ENCODE results near the gene OR13C8.
"Not testable (repeated sequence)": the region's sequence is repeated elsewhere in the genome, so short reads cannot be mapped to it uniquely, and the experiment has no call there.

The OR13C8 gene

DNA sequence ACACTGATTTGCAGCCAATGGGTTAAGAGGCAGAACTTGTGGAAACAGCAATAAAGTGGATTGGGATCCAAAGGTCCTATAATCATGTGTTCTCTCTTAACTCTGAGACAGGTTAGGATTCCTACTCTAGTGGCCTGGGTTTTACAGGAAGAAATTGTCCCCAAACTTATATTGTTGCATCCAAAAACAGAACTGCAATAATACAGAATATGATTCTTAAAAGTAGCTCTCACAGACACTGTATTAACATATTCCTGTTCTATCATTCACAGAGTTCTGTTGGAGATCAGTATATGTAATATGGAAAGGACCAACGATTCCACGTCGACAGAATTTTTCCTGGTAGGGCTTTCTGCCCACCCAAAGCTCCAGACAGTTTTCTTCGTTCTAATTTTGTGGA, at the start of gene OR13C8:
Gene OR13C8, plus strand, starts transcription at position 301 of the 400 bp plus-strand sequence. Its CDS starts 0 bp downstream, at position 301.
- DNase-seq: no peak

GRCh38 chr9:104520241-104520640, 48.7 kb upstream of the OR13C8 start:
- DNase-seq: not testable (repeated sequence)

GRCh38 chr9:104527109-104527508, 41.9 kb upstream of the OR13C8 start, which contains the start of gene OR13C4:
OR13C4 (minus strand) TSS chr9:104527209; CDS start chr9:104527209, 0 bp downstream.
- no peak for DNase-seq

GRCh38 chr9:104536756-104537155, 32.2 kb upstream of the OR13C8 start, which contains the start of gene OR13C3:
OR13C3 (minus strand) TSS chr9:104536856; CDS start chr9:104536723, 133 bp downstream.
- no peak for DNase-seq

GRCh38 chr9:104539275-104539674, 29.7 kb upstream of the OR13C8 start:
- DNase-seq: no peak

GRCh38 chr9:104544644-104545043, 24.3 kb upstream of the OR13C8 start:
- DNase-seq: no peak

DNA sequence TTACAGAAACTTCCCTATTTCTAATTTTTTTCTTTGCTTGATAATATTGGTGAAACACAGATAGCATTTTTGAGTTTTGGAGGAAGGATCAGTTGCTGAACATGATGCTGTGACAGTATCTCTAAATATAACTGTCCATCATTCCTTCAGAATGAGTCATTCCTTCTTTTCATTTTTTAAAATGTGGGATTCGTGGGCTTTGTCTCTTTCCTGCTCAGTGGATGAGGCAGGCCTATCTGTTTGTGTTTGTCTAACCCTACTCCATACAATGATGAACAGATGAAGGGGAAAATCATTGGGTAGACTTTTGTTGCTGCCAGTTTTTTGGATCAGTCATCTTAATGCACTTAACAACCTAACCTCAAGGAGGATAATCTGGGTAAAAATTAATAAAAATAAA, 15.7 kb upstream of the OR13C8 start:
- DNase-seq: no peak

GRCh38 chr9:104555521-104555920, 13.4 kb upstream of the OR13C8 start:
- DNase-seq: no peak

GRCh38 chr9:104556830-104557634, 11.9 kb upstream of the OR13C8 start:
- DNase-seq: no peak

GRCh38 chr9:104564358-104564757, 4.6 kb upstream of the OR13C8 start:
- no peak for DNase-seq

DNA sequence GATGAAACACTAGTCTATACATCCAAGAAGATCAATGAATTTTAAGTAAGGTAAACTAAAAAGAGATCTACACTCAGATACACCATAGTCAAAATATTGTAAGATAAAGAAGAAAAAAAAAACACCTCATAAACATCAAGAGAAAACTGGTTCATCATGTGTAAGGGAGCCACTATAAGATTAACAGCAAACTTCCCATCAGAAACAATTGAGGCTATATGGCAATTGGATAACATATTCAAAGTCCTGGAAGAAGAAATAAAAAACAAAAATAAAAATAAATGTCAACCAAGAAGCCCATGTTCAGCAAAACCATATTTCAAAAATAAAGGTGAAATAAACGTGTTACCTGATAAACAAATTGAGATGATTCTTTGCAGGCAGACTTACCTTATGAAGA, 3.6 kb downstream of the OR13C8 start:
- no peak for DNase-seq

- DNase-seq: no peak
Measured at GRCh38 chr9:104575456-104575855, 6.5 kb downstream of the OR13C8 start.

- DNase-seq: no peak
Measured at GRCh38 chr9:104577263-104577662, 8.3 kb downstream of the OR13C8 start.

- DNase-seq: no peak
Measured at GRCh38 chr9:104580562-104580961, 11.6 kb downstream of the OR13C8 start.

DNA sequence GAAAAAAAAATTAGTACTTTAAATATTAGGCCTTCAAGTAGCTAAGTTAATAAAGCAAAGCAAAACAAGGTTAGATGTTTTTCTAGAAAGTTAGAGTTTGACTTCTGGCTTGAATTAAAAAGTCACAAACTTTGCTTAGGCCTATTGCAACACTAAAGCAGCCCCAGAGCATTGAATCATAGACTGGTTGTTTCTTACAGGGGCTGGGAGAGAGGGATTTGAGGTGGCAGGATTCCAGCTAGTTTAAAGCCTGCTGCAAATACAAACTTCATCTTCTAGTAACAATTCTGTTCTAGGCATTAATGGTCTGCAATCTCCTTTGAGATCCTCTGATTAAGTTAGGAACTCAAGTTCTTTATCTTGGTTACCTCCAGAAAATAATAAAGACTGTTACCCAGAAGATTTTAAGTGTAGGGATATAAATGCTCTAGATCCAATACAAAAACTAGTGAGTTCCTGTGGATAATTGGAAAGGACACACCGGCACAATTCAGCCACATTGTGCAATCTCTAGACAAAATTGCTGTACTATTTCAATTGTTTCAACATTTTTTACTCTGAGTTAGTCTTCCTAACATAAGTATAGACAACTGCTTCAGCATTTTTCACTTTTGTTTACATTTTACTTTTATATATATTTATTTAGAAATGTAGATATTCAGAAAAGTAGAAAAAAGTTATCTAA, 17.7 kb downstream of the OR13C8 start:
- DNase-seq: no peak

DNA sequence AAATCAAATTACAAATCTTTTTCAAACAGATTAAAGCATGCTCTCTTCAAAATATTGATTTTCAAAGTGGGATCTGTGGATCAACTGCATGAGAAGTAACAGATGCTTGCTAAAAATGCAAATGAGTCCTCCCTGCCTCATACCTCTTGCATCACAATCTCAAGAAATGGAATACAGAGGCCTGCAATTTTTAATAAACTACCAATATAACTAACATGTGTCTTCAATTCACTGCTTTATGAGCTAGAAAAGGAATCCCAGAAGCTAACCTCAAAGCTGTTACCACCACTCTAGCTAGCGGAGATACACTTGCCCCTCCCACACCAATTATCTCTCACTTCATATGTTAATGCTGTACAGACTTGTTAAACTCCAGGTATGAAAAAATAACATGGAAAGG, 20.7 kb downstream of the OR13C8 start:
- DNase-seq: no peak

DNA sequence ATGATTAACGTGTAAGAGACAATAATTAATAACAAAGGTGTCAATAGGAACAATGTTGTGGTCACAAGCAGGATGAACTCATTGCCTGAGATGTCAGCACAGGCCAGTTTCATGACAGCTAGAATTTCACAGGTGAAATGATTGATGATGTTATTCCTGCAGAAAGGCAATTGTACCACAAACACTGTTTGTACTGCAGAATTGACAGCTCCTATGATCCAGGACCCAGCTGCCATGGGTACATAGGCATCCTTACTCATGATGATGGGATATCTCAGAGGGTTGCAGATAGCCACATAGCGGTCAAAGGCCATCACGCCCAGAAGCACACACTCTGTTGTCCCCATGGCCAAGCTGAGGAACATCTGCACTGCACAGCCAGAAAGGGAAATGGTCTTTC, 29.8 kb downstream of the OR13C8 start:
- DNase-seq: not testable (repeated sequence)

- DNase-seq: not testable (repeated sequence)
Measured at GRCh38 chr9:104599313-104599712, 30.3 kb downstream of the OR13C8 start, which contains the start of gene OR13C5. OR13C5 (minus strand) TSS chr9:104599413; CDS start chr9:104599413, 0 bp downstream.

- no peak for DNase-seq
Measured at GRCh38 chr9:104604801-104605200, 35.8 kb downstream of the OR13C8 start.

DNA sequence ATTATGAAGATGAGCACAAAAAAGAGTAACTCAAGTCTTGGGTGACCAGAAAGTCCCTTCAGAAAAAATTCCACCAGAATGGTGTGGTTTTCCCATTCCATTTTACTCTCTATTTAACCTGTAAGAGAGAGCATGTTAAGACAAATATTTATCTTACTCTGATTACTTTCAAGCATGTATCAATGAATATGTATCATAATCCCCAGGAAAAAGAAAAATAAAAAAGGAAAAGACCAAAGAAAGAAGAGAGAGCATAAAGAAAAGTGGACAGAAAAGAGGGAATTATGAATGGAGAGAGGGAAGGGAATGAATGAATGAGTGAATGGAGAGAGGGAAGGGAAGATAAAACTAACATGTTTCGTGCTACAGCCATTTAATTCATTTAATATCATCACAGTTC, 36.6 kb downstream of the OR13C8 start, which contains the start of gene OR13C2:
Gene OR13C2, minus strand, starts transcription at position 101 of the 400 bp plus-strand sequence. Its CDS starts 0 bp downstream, at position 101.
- not testable (repeated sequence) for DNase-seq

DNA sequence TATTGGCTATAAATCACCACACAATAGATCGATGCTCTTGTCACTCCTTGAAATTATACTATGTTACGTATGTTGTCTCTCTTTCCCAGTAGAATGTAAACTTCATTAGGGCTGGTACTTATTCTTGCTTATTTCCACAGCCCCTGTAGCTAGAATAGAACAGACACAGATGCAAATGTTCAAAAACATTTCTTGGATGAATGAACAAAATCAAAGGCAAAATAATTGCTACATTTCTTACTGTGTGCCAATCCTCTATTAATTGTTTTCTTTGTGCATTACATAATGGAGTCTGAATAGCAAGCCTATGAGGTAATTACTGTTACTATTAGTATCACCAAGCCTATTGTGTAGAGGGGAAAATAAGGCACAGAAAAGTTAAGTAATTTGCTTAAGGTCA, 37.2 kb downstream of the OR13C8 start:
- no peak for DNase-seq

DNA sequence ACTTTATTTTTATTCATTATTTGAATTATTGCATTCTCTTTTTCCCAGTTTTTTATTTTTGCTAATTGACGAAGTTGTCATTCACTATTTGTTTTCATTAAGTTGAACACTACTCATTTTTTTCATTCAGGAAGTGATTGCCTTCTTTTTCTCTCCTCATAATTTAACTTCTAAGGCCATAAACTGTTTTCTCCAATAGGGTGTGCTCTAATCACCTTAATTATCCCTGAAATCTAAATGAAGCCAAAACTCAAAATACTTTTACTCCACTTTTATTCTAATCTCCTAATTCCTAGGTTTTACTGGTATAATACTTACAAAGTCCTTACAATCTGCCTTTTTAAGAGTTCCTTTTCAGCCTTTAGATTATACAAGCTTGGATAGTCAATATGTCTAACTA, 39.4 kb downstream of the OR13C8 start:
- DNase-seq: no peak

DNA sequence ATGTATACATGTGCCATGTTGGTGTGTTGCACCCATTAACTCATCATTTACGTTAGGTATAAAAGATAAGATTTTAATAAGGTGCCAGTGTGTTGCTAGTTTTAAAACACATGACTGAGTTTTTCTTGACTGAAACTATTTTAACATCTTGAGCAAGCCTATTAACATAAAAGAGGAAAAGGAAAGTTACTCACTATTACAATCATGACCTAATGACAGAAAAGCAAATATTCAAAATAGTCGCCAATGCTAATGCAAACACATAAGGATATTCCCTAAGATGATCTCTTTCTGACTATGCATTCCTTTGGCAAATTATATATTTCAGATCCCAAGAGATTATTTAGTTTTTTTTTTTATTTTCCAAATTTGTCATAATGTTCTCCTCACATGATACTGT, 42.2 kb downstream of the OR13C8 start:
- DNase-seq: no peak

- no peak for DNase-seq
Measured at GRCh38 chr9:104617418-104617817, 48.5 kb downstream of the OR13C8 start.

Measured in activated CD4-positive, CD25-positive, alpha-beta regulatory T cell (primary cell).